Right kidney (tissue), 1 donor: ENCODE measurements around the gene TMEM258.

ENCODE experiments used
- DNase-seq: peaks from one replicate; pipeline ENCODE4 v3.0.0-alpha.2; 2016

Gene TMEM258

DNA sequence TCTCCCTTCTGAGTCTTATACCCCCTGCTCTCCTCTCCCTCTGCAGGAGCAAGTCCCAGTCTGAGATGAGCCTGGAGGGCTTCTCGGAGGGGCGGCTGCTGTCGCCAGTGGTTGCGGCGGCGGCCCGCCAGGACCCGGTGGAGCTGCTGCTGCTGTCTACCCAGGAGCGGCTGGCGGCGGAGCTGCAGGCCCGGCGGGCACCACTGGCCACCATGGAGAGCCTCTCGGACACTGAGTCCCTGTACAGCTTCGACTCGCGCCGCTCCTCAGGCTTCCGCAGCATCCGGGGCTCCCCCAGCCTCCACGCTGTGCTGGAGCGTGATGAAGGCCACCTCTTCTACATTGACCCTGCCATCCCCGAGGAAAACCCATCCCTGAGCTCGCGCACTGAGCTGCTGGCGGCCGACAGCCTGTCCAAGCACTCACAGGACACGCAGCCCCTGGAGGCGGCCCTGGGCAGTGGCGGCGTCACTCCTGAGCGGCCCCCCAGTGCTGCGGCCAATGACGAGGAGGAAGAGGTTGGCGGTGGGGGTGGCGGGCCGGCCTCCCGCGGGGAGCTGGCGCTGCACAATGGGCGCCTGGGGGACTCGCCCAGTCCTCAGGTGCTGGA, 48.8 kb downstream of the TMEM258 start:
- no peak for DNase-seq

DNA sequence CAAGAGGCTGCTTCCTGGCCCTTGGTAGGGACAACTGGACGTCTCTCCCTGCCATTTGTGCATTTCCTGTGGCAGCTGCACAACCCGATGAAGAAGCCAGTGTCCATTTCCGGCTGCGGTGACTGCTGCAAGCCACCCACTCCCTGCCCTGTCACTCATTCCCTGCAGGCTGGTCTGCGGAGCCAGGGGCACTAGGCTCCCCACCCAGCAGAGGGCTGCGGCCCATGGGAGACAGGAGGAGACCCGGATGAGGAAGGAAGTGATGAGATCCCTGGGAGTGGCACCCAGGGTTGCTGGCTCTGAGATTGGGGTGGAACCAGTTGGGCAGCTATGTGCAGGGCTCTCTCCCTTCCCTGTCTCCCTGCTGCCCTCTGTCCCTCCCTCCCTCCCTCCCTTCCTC, 50.0 kb downstream of the TMEM258 start:
- DNase-seq = no peak

GRCh38 chr11:61739966-61740365, 52.4 kb downstream of the TMEM258 start:
- DNase-seq = no peak

GRCh38 chr11:61739413-61739812, 53.0 kb downstream of the TMEM258 start:
- DNase-seq = no peak
